Left forelimb (tissue), 1 donor: ENCODE results near the gene PDIA3.
"Not testable (repeated sequence)": the region's sequence is repeated elsewhere in the genome, so short reads cannot be mapped to it uniquely, and the experiment has no call there.

Experiments used
- DNase-seq: peaks from one replicate; pipeline ENCODE4 v3.0.0-alpha.2; 2018; ENCODE audit warnings: low spot score

The PDIA3 gene

GRCh38 chr15:43776718-43777266 lies 30.6 kb downstream of the PDIA3 start, which contains the start of gene ELL3:
TSS of gene ELL3 (minus strand) at chr15:43776966. CDS start at chr15:43776901, 65 bp downstream.
- DNase-seq: peak; percentile 87

- DNase-seq: peak; percentile 82
Observed at GRCh38 chr15:43777267-43777914, 31.2 kb downstream of the PDIA3 start.

GRCh38 chr15:43779016-43779415 lies 32.8 kb downstream of the PDIA3 start:
- DNase-seq: no peak

GRCh38 chr15:43789409-43789808 lies 43.2 kb downstream of the PDIA3 start:
- DNase-seq: no peak

GRCh38 chr15:43791993-43792760 lies 45.9 kb downstream of the PDIA3 start, which contains the start of gene SERF2:
TSS of gene SERF2 (plus strand) at chr15:43792320. CDS start at chr15:43792377, 57 bp downstream.
- peak; percentile 100 for DNase-seq

GRCh38 chr15:43792761-43793476 lies 46.7 kb downstream of the PDIA3 start:
- DNase-seq: no peak

- DNase-seq: no peak
Observed at GRCh38 chr15:43793647-43794046, 47.4 kb downstream of the PDIA3 start.

GRCh38 chr15:43794269-43795037 lies 48.2 kb downstream of the PDIA3 start:
- DNase-seq: no peak

GRCh38 chr15:43795197-43795596 lies 49.0 kb downstream of the PDIA3 start:
- no peak for DNase-seq

- DNase-seq: no peak
Observed at GRCh38 chr15:43795997-43796396, 49.8 kb downstream of the PDIA3 start.

- DNase-seq: no peak
Observed at GRCh38 chr15:43796566-43796965, 50.3 kb downstream of the PDIA3 start.

GRCh38 chr15:43799209-43799944 lies 53.1 kb downstream of the PDIA3 start:
- DNase-seq: no peak

GRCh38 chr15:43799945-43800285 lies 53.7 kb downstream of the PDIA3 start, which contains the start of gene SERINC4:
TSS of gene SERINC4 (minus strand) at chr15:43800220. CDS start at chr15:43799986, 234 bp downstream.
- DNase-seq: no peak

GRCh38 chr15:43800286-43801141 lies 54.3 kb downstream of the PDIA3 start, which contains the start of gene HYPK:
TSS of gene HYPK (plus strand) at chr15:43800599. CDS start at chr15:43800623, 24 bp downstream.
- DNase-seq: peak; percentile 94

GRCh38 chr15:43802676-43803075 lies 56.4 kb downstream of the PDIA3 start:
- not testable (repeated sequence) for DNase-seq

- DNase-seq: no peak
Observed at GRCh38 chr15:43808435-43808950, 62.3 kb downstream of the PDIA3 start.

- DNase-seq: no peak
Observed at GRCh38 chr15:43808960-43809678, 62.9 kb downstream of the PDIA3 start.

GRCh38 chr15:43815064-43815463 lies 68.8 kb downstream of the PDIA3 start:
- not testable (repeated sequence) for DNase-seq

- no peak for DNase-seq
Observed at GRCh38 chr15:43821505-43821904, 75.3 kb downstream of the PDIA3 start.
